H4 (cell line): ENCODE results near the gene NINJ2. TPM values are rescaled to one million over a fixed set of nuclear protein-coding genes. Genes with fewer than 3 reads are reported as not detected.
"Not testable (repeated sequence)": the region's sequence is repeated elsewhere in the genome, so short reads cannot be mapped to it uniquely, and the experiment has no call there.

Source experiments
- DNase-seq: peaks from one replicate; pipeline ENCODE4 v3.0.0-alpha.2; 2015; ENCODE audit warnings: low spot score
- total RNA-seq: library from RNA; depleted of rRNA; stranded (reverse); fragments of >200 nt; shearing (Covaris generic); gene quantifications from 2 replicates; pipeline ENCODE4 v1.2.3, GENCODE V29; 2014; rRNA removed

NINJ2 gene
- total RNA-seq: not detected in 2 replicates

- no peak for DNase-seq
Measured at GRCh38 chr12:663293-663871, at the start of gene NINJ2. NINJ2 (minus strand) TSS chr12:663445; CDS start chr12:663360, 85 bp downstream.

- no peak for DNase-seq
Measured at GRCh38 chr12:712172-712863, 49.1 kb upstream of the NINJ2 start.

GRCh38 chr12:709455-710020 lies 46.3 kb upstream of the NINJ2 start:
- DNase-seq: no peak

GRCh38 chr12:708084-708483 lies 44.8 kb upstream of the NINJ2 start:
- not testable (repeated sequence) for DNase-seq

- DNase-seq: no peak
Measured at GRCh38 chr12:704516-705242, 41.4 kb upstream of the NINJ2 start.

GRCh38 chr12:701896-702539 lies 38.8 kb upstream of the NINJ2 start:
- no peak for DNase-seq

GRCh38 chr12:700016-700415 lies 36.8 kb upstream of the NINJ2 start:
- no peak for DNase-seq

- not testable (repeated sequence) for DNase-seq
Measured at GRCh38 chr12:698222-698621, 35.0 kb upstream of the NINJ2 start.

GRCh38 chr12:697481-697880 lies 34.2 kb upstream of the NINJ2 start:
- no peak for DNase-seq

- no peak for DNase-seq
Measured at GRCh38 chr12:694734-695503, 31.7 kb upstream of the NINJ2 start.

GRCh38 chr12:693934-694533 lies 30.8 kb upstream of the NINJ2 start:
- DNase-seq: no peak

- DNase-seq: no peak
Measured at GRCh38 chr12:692274-692673, 29.0 kb upstream of the NINJ2 start.

- DNase-seq: no peak
Measured at GRCh38 chr12:690466-690865, 27.2 kb upstream of the NINJ2 start.

- DNase-seq: no peak
Measured at GRCh38 chr12:685388-685787, 22.1 kb upstream of the NINJ2 start.

GRCh38 chr12:684416-684815 lies 21.2 kb upstream of the NINJ2 start:
- no peak for DNase-seq

GRCh38 chr12:681568-682256 lies 18.5 kb upstream of the NINJ2 start:
- no peak for DNase-seq

GRCh38 chr12:678747-679712 lies 15.8 kb upstream of the NINJ2 start:
- no peak for DNase-seq

- no peak for DNase-seq
Measured at GRCh38 chr12:675562-675961, 12.3 kb upstream of the NINJ2 start.

GRCh38 chr12:674272-674781 lies 11.1 kb upstream of the NINJ2 start:
- DNase-seq: no peak
